Measurements from ENCODE around the gene GLOD4. TPM values are rescaled to one million over a fixed set of nuclear protein-coding genes. Genes with fewer than 3 reads are reported as not detected.

The GLOD4 gene
- total RNA-seq, 2 experiments from 2014 or later = 48.4 to 79.7 TPM

DNA sequence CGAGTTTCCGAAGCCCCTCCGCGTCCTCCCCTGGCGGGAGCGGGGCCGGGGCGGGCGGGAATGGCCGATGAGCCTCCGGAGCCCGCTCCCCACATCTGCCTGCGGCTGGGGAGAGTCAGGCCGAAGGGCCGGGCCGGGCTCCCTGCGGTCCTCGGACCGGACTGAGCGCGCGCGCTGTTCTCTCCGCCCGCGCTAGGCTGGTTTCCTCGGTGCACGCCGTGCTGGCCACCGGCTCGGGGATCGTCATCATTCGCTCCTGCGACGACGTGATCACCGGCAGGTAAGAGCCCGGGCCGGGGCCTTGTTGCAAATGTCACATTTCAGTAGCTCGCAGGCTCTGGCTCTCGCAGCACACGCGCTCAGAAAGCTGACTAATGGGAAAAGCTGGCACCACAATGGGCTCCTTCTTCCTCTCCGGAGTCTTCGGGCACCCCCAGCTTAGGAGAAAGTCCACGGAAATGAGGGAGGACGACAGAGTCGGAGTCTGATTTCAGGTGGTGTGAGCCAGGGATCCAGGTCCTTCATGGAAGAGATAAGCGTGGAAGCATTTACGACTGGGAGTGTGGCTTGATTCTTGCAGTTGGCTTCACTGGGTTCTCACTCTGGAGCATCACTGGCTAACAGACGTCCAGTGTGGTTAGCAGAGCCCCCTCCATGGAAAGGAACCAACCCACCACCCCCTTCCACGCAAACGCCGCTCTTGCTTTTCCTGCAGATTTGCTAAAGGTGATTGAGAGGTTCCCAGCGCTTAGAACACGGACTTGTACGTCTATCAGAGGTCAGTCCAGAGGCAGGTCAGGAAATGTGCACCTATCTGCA, 49.0 kb downstream of the GLOD4 start:
- Histone ChIP-seq H2AFZ (ENCODE audit: low read length) (0 out of 2 replicates have a peak overlapping the region, but pooled peaks have one; percentile 49), H3K27ac (ENCODE audit: low read depth, low read length, poor library complexity, severe bottlenecking) (no peak overlapping the region), H3K4me1 (ENCODE audit: insufficient read depth, low read length, poor library complexity, severe bottlenecking) (no peaks in the 10 kb centered on the region), H3K4me3 (ENCODE audit: low read depth, low read length, poor library complexity, severe bottlenecking) (peak overlapping the region; percentile 69), H3K79me2 (ENCODE audit: insufficient read depth, low read depth, low read length) (no peaks in the 10 kb centered on the region), H4K20me1 (ENCODE audit: insufficient read depth, low read length) (peaks cover 5% of the 10 kb centered on the region; the same call in 1 of the 2 replicates), H3K9me3 (ENCODE audit: low read length) (no peaks in the 10 kb centered on the region), H3K36me3 (ENCODE audit: insufficient read depth, low read length) (peaks cover 8% of the 10 kb centered on the region), H3K9me2 (ENCODE audit: insufficient read depth, low read length) (no peaks in the 10 kb centered on the region), H3K4me2 (ENCODE audit: low read length) (peak overlapping the region; percentile 70)
- ChIA-PET POLR2A (no interaction called here), CTCF (ENCODE audit: unreplicated experiment) (no interaction called here)
- peak; percentile 24 for DNase-seq (ENCODE audit: low spot score)
- BruUV-seq (replicated peaks) = no TSS peak
- TF ChIP-seq CTCF (conservative IDR thresholded peaks at IDR 0.05; ENCODE audit: low read length) (no peak), EZH2phosphoT487 (IDR thresholded peaks at IDR 0.05; ENCODE audit: borderline replicate concordance, low read depth, low read length) (0 out of 2 replicates have a peak, but pooled peaks have one; percentile 38)
- intact Hi-C loops (cut with micrococcal nuclease; ENCODE audit: unreplicated experiment) = no loop called here

GRCh38 chr17:732067-732901, 49.8 kb downstream of the GLOD4 start, which contains the start of gene TLCD3A:
TSS of gene TLCD3A (plus strand) at chr17:732596. CDS start at chr17:732648, 52 bp downstream.
- H3K9me3 ChIP-seq (ENCODE audit: low read length) = no peaks in the 10 kb centered on the region
- peaks cover 5% of the 10 kb centered on the region; the same call in 1 of the 2 replicates for H4K20me1 ChIP-seq (ENCODE audit: insufficient read depth, low read length)
- H3K79me2 ChIP-seq (ENCODE audit: insufficient read depth, low read depth, low read length) = no peaks in the 10 kb centered on the region
- CTCF ChIA-PET (ENCODE audit: unreplicated experiment) = no interaction called here
- H3K4me1 ChIP-seq (ENCODE audit: insufficient read depth, low read length, poor library complexity, severe bottlenecking) = no peaks in the 10 kb centered on the region
- no peak within 1 kb of the TSS for H3K27ac ChIP-seq (ENCODE audit: low read depth, low read length, poor library complexity, severe bottlenecking)
- intact Hi-C loops (cut with micrococcal nuclease; ENCODE audit: unreplicated experiment) = no loop called here
- POLR2A ChIA-PET = no interaction called here
- no TSS peak for BruUV-seq (replicated peaks)
- H3K36me3 ChIP-seq (ENCODE audit: insufficient read depth, low read length) = peaks cover 2% of the 10 kb centered on the region
- 0 out of 2 replicates have a peak within 1 kb of the TSS, but pooled peaks have one; percentile 49 for H2AFZ ChIP-seq (ENCODE audit: low read length)
- H3K4me3 ChIP-seq (ENCODE audit: low read depth, low read length, poor library complexity, severe bottlenecking) = peak within 1 kb of the TSS; percentile 69
- DNase-seq (ENCODE audit: low spot score) = peak; percentile 33
- H3K9me2 ChIP-seq (ENCODE audit: insufficient read depth, low read length) = no peaks in the 10 kb centered on the region
- H3K4me2 ChIP-seq (ENCODE audit: low read length) = peak within 1 kb of the TSS; percentile 70
- TF ChIP-seq CTCF (conservative IDR thresholded peaks at IDR 0.05; ENCODE audit: low read length) (no peak), EZH2phosphoT487 (IDR thresholded peaks at IDR 0.05; ENCODE audit: borderline replicate concordance, low read depth, low read length) (no peak)
